NB4 (cell line): Measurements from ENCODE around the gene ARHGAP22.

Experiments
- DNase-seq: peaks from one replicate; pipeline ENCODE4 v3.0.0; 2010; ENCODE audit warnings: low read depth
- H3K4me3 ChIP-seq: one replicate; pipeline ENCODE4 v1.5.1; 2011; ENCODE audit warnings: mild to moderate bottlenecking, low read depth, low read length, moderate library complexity
- CTCF ChIP-seq: IDR thresholded peaks from one replicate; pipeline ENCODE4 v1.5.1; 2012; ENCODE audit warnings: low read depth, low read length
- MAX ChIP-seq: IDR thresholded peaks from 2 replicates; pipeline ENCODE4 v1.6.1; 2011; ENCODE audit warnings: low read depth, low read length
- MYC ChIP-seq: IDR thresholded peaks from 2 replicates; pipeline ENCODE4 v1.6.1; 2011; ENCODE audit warnings: low read depth, low read length
- POLR2A ChIP-seq: IDR thresholded peaks from 2 replicates; pipeline ENCODE4 v1.6.1; 2011; ENCODE audit warnings: mild to moderate bottlenecking; ENCODE audit not compliant: insufficient read length; ENCODE audit errors: extremely low read depth

The ARHGAP22 gene

GRCh38 chr10:48626986-48627731, 22.3 kb upstream of the ARHGAP22 start:
- no peak for DNase-seq
- no peak for TF ChIP-seq POLR2A
- no peak for TF ChIP-seq MAX
- no peak for TF ChIP-seq MYC
- TF ChIP-seq CTCF: no peak
- no peak overlapping the region for H3K4me3 ChIP-seq

DNA sequence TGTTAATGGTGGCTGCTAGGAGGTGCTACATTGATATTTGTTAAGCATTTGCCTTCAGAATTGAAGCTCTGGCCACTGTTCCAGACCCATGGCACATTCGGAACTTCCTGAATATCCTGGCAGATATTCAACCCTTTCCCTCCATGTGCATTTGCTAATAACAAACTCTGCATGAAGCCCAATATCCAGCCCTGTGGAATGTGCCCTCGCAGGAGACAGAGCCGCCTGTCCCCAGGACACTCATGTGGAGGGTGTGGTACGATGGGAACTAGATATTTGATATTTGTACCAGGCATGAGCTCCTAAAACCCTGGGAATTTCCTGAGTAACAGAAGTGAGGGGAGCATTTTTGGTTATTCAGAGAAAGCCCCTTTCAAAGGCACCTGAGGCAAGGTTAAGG, 21.6 kb upstream of the ARHGAP22 start:
- TF ChIP-seq MYC (no peak), MAX (no peak), POLR2A (no peak), CTCF (no peak)
- DNase-seq: no peak
- H3K4me3 ChIP-seq: no peak overlapping the region

DNA sequence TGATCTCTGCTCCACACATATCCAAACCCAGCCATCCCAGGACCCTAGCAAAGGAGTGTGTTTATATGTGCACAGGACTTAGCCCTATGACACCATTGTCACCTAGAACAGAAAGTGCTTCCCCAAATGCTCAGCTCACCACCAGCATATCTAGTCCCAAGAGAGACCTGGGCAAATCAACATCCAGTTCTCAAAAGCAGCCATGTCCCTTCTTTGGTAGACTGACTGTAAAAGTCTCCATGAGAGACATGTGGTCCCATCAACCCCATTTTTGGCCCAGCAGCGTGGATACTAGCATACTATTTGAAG, 20.9 kb upstream of the ARHGAP22 start:
- no peak overlapping the region for H3K4me3 ChIP-seq
- TF ChIP-seq CTCF (no peak), MYC (no peak)
- peak; percentile 48 for DNase-seq

DNA sequence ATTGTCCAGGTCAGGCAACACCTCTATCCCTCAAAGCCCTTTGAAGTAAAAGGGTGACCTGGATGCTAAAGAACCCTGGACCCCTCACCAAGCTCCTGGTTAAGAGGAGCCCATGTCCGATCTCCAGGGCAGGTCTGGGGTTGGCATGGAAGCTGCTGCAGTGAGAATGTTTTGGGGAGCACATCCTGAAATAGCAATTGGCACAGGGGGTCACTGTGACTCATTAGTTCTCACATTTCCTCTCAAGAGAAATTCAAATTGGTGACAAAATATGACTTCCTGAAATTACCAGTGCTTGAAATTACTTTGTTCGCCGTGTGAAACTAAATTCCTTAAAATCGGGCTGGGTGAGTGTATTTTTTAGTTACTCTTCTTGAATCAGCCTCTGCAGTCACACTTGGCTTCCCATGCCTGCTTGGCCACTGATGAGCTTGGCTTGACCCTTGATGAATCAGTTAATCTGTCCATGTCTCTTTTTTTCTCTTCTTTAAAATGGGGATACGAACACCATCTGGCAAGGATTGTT, 18.8 kb upstream of the ARHGAP22 start:
- DNase-seq: no peak
- no peak overlapping the region for H3K4me3 ChIP-seq
- TF ChIP-seq POLR2A: no peak
- TF ChIP-seq MAX: no peak
- no peak for TF ChIP-seq MYC
- no peak for TF ChIP-seq CTCF

- TF ChIP-seq MAX (no peak), CTCF (no peak), MYC (no peak), POLR2A (no peak)
- DNase-seq: no peak
- no peak overlapping the region for H3K4me3 ChIP-seq
Observed at GRCh38 chr10:48623009-48623408, 18.1 kb upstream of the ARHGAP22 start.

DNA sequence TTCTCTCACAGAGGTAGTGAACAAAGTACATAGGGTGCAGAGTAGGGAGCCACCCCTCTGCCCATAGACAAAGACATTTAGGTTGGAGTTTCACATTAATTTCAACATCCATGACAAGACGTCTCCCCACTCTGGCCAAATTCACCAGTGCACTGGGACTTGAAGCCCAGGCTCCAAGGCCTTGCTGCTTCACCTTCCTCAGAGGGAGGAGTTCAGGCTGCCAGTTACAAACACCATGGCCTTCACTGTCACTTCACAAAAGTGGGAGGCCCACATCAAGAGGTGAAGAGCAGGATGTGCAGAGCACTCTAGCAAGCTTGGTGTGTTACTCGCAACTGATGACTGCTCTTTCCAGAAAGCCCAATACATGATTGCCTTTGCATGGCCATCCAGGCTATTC, 15.8 kb upstream of the ARHGAP22 start:
- no peak for DNase-seq
- no peak for TF ChIP-seq CTCF
- no peak for TF ChIP-seq MYC
- TF ChIP-seq MAX: no peak
- no peak for TF ChIP-seq POLR2A
- no peak overlapping the region for H3K4me3 ChIP-seq
